ENCODE measurements around the gene BMP6.

Gene BMP6

GRCh38 chr6:7906741-7907140 is 180.8 kb downstream of the BMP6 start:
- no peak for DNase-seq (ENCODE audit: low spot score)

GRCh38 chr6:7907159-7907558 is 181.3 kb downstream of the BMP6 start:
- no peak for DNase-seq (ENCODE audit: low spot score)

- peak; percentile 61 for DNase-seq (ENCODE audit: low spot score)
Observed at GRCh38 chr6:7909323-7910276, 183.7 kb downstream of the BMP6 start.

- no peak for DNase-seq (ENCODE audit: low spot score)
Observed at GRCh38 chr6:7910298-7910653, 184.4 kb downstream of the BMP6 start.

- DNase-seq (ENCODE audit: low spot score) = peak; percentile 92
Observed at GRCh38 chr6:7910654-7911344, 184.9 kb downstream of the BMP6 start, which contains the start of gene TXNDC5. Gene TXNDC5 (minus strand): TSS chr6:7910788. CDS start chr6:7910776, 12 bp downstream.

GRCh38 chr6:7911345-7911725 is 185.4 kb downstream of the BMP6 start:
- no peak for DNase-seq (ENCODE audit: low spot score)

- DNase-seq (ENCODE audit: low spot score) = no peak
Observed at GRCh38 chr6:7912024-7912423, 186.1 kb downstream of the BMP6 start.

GRCh38 chr6:7912736-7913517 is 187.0 kb downstream of the BMP6 start:
- DNase-seq (ENCODE audit: low spot score) = no peak

- DNase-seq (ENCODE audit: low spot score) = no peak
Observed at GRCh38 chr6:7914311-7914710, 188.4 kb downstream of the BMP6 start.

- peak; percentile 94 for DNase-seq (ENCODE audit: low spot score)
Observed at GRCh38 chr6:7914991-7915789, 189.3 kb downstream of the BMP6 start.

- no peak for DNase-seq (ENCODE audit: low spot score)
Observed at GRCh38 chr6:7916959-7917358, 191.1 kb downstream of the BMP6 start.

- no peak for DNase-seq (ENCODE audit: low spot score)
Observed at GRCh38 chr6:7917729-7918128, 191.8 kb downstream of the BMP6 start.

- DNase-seq (ENCODE audit: low spot score) = no peak
Observed at GRCh38 chr6:7918403-7918802, 192.5 kb downstream of the BMP6 start.

- DNase-seq (ENCODE audit: low spot score) = peak; percentile 33
Observed at GRCh38 chr6:7919871-7920270, 194.0 kb downstream of the BMP6 start.

GRCh38 chr6:7920425-7920824 is 194.5 kb downstream of the BMP6 start:
- DNase-seq (ENCODE audit: low spot score) = no peak

- no peak for DNase-seq (ENCODE audit: low spot score)
Observed at GRCh38 chr6:7921046-7921445, 195.1 kb downstream of the BMP6 start.

- no peak for DNase-seq (ENCODE audit: low spot score)
Observed at GRCh38 chr6:7921632-7922092, 195.8 kb downstream of the BMP6 start.

GRCh38 chr6:7922596-7922995 is 196.7 kb downstream of the BMP6 start:
- no peak for DNase-seq (ENCODE audit: low spot score)

GRCh38 chr6:7924867-7925266 is 199.0 kb downstream of the BMP6 start:
- DNase-seq (ENCODE audit: low spot score) = no peak

All from AG08395 (cell line).